Measurements from ENCODE around the gene ACSF3.
"Not testable (repeated sequence)": the region's sequence is repeated elsewhere in the genome, so short reads cannot be mapped to it uniquely, and the experiment has no call there.

The ACSF3 gene

DNA sequence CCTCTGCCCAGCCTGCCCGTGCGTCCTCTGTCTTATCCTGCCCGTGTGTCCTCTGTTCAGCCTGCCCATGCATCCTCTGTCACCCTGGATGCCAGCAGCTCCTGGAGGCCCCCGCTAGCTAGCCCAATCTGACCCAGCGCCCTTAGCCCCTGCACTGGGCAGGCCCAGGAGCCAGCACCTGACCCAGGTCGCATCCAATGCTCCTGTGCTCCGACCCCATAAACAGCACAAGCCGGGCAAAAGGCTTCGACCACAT lies 91.0 kb downstream of the ACSF3 start:
- H3K4me3 ChIP-seq (ENCODE audit: low read depth, low read length) = no peak overlapping the region
- no peak for DNase-seq (ENCODE audit: low read depth)
- TF ChIP-seq, protein P1, sequence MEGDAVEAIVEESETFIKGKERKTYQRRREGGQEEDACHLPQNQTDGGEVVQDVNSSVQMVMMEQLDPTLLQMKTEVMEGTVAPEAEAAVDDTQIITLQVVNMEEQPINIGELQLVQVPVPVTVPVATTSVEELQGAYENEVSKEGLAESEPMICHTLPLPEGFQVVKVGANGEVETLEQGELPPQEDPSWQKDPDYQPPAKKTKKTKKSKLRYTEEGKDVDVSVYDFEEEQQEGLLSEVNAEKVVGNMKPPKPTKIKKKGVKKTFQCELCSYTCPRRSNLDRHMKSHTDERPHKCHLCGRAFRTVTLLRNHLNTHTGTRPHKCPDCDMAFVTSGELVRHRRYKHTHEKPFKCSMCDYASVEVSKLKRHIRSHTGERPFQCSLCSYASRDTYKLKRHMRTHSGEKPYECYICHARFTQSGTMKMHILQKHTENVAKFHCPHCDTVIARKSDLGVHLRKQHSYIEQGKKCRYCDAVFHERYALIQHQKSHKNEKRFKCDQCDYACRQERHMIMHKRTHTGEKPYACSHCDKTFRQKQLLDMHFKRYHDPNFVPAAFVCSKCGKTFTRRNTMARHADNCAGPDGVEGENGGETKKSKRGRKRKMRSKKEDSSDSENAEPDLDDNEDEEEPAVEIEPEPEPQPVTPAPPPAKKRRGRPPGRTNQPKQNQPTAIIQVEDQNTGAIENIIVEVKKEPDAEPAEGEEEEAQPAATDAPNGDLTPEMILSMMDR (conservative IDR thresholded peaks at IDR 0.05; ENCODE audit: low read depth, low read length) = no peak

DNA sequence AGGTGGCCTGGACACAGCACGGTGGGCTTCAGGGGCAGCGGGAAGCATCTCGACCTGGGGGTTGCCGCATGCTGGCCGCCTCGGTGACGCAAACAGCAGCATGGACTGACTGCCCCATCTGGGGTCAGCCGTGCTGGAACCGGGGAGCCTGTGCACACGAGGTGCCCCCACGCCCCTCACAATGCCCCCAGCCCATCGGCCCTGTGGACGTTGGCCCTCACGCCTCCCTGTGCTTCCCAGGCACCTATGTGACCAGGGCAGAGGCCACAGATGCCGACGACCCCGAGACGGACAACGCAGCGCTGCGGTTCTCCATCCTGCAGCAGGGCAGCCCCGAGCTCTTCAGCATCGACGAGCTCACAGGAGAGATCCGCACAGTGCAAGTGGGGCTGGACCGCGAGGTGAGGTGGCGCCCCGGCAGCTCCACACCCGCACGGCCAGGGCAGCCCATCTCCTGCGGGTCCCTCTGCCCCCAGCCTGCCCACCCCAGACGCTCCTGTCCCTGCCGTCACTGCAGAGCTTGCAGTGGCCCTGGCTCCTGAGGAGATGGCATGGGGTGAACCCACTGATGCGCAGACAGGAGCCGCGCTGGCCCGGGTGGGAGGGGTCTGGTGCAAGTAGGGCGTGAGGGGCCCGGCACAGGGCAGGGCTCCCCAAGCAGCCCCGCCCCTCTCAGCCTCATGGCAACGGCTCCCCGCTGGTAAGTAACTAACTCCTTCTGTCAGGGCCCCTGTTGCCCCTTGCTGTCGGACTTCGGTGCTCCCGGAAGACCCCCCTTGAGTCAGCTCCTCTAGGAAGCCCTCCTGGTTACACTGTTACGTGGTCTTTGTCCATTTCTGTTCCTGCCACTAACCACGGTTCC lies 91.5 kb downstream of the ACSF3 start:
- DNase-seq (ENCODE audit: low read depth) = no peak
- TF ChIP-seq, protein P1 (conservative IDR thresholded peaks at IDR 0.05; ENCODE audit: low read depth, low read length) = no peak

DNA sequence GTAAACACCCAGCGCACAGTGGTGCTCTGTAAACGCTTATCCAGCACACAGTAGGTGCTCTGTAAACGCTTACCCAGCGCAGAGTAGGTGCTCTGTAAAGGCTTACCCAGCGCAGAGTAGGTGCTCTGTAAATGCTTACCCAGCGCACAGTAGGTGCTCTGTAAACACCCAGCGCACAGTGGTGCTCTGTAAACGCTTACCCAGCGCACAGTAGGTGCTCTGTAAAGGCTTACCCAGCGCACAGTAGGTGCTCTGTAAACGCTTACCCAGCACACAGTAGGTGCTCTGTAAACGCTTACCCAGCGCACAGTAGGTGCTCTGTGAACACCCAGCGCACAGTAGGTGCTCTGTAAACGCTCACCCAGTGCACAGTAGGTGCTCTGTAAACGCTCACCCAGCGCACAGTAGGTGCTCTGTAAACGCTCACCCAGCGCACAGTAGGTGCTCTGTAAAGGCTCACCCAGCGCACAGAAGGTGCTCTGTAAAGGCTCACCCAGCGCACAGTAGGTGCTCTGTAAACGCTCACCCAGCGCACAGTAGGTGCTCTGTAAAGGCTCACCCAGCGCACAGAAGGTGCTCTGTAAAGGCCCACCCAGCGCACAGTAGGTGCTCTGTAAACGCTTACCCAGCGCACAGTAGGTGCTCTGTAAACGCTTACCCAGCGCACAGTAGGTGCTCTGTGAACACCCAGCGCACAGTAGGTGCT lies 92.4 kb downstream of the ACSF3 start:
- not testable (repeated sequence) for H3K4me3 ChIP-seq (ENCODE audit: low read depth, low read length); DNase-seq (ENCODE audit: low read depth)

More for the DNA sequence above, 91.5 kb downstream of the ACSF3 start:
- no peak overlapping the region for H3K4me3 ChIP-seq (ENCODE audit: low read depth, low read length)

DNA sequence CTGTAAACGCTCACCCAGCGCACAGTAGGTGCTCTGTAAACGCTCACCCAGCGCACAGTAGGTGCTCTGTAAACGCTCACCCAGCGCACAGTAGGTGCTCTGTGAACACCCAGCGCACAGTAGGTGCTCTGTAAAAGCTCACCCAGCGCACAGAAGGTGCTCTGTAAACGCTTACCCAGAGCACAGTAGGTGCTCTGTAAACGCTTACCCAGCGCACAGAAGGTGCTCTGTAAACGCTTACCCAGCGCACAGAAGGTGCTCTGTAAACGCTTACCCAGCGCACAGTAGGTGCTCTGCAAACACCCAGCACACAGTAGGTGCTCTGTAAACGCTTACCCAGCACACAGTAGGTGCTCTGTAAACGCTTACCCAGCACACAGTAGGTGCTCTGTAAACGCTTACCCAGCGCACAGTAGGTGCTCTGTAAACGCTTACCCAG lies 93.0 kb downstream of the ACSF3 start:
- not testable (repeated sequence) for H3K4me3 ChIP-seq (ENCODE audit: low read depth, low read length); DNase-seq (ENCODE audit: low read depth)

DNA sequence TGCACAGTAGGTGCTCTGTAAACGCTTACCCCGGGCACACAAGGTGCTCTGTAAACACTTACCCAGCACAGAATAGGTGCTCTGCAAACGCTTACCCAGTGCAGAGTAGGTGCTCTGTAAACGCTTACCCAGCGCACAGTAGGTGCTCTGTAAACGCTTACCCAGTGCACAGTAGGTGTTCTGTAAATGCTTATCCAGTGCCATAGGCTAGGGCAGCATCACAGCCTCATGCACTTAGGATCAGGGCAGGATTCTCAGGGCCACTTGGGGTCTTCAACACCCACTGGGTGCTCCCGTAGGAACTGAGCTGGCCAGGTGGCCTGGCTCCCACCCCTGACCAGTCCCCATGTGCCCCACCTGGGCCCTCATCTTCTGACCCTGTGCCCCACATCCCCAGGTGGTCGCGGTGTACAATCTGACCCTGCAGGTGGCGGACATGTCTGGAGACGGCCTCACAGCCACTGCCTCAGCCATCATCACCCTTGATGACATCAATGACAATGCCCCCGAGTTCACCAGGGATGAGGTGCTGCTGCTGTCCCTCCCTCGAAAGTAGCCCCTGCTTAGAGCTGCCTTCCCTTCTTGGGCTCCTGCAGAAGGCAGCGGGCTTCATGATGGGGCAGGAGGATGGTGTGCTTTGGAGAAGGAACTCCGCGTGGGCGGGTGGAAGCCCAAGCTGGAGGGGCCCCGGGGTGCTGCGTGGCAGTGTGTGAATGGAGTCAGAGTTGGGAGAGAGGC lies 93.5 kb downstream of the ACSF3 start:
- H3K4me3 ChIP-seq (ENCODE audit: low read depth, low read length) = no peak overlapping the region
- TF ChIP-seq, protein P1 (conservative IDR thresholded peaks at IDR 0.05; ENCODE audit: low read depth, low read length) = no peak
- DNase-seq (ENCODE audit: low read depth) = no peak

DNA sequence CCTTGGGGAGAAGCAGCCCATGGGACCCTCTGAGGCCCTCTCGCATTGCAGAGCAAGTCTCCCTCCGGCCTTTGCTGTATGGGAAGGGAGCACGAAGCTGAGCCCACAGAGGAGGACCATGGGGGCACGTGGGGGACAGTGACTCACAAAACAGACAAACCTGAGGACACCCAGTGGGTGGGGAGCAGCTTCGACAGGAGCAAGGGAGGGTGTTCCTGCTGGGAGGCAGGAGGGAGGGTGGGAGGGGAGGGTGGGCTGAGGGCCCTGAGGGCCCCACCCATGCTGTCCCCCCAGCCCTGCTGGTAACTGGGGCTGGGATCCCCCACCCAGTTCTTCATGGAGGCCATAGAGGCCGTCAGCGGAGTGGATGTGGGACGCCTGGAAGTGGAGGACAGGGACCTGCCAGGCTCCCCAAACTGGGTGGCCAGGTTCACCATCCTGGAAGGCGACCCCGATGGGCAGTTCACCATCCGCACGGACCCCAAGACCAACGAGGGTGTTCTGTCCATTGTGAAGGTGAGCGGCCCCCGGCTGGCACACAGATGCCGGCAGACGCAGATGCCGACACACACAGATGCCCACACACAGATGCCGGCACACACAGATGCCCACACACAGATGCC lies 94.2 kb downstream of the ACSF3 start:
- TF ChIP-seq, protein P1 (conservative IDR thresholded peaks at IDR 0.05; ENCODE audit: low read depth, low read length) = no peak
- no peak overlapping the region for H3K4me3 ChIP-seq (ENCODE audit: low read depth, low read length)
- peak; percentile 18 for DNase-seq (ENCODE audit: low read depth)

DNA sequence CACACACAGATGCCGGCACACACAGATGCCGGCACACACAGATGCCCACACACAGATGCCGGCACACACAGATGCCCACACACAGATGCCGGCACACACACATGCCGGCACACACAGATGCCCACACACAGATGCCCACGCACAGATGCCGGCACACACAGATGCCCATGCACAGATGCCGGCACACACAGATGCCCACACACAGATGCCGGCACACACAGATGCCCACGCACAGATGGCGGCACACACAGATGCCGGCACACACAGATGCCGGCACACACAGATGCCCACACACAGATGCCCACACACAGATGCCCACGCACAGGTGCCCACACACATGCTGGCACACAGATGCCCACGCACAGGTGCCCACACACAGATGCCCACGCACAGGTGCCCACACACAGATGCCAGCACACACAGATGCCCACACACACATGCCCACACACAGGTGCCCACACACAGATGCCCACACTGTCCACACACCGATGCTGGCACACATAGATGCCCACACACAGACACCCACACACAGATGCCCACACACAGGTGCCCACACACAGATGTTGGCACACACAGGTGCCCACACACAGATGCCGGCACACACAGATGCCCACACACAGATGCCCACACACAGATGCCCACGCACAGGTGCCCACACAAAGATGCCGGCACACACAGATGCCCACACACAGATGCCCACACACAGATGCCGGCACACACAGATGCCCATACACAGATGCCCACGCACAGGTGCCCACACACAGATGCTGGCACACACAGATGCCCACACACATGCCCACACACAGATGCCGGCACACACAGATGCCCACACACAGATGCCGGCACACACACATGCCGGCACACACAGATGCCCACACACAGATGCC lies 95.1 kb downstream of the ACSF3 start:
- H3K4me3 ChIP-seq (ENCODE audit: low read depth, low read length); DNase-seq (ENCODE audit: low read depth): not testable (repeated sequence)
